HG03159 (cell line): ENCODE data around the gene ZCCHC12.

Experiments used
- ATAC-seq: cut with Tn5 transposase; IDR thresholded peaks from one replicate; pipeline ENCODE4 v1.9.1; 2021; ENCODE audit warnings: mild to moderate bottlenecking, moderate library complexity; ENCODE audit not compliant: unreplicated experiment

Gene ZCCHC12

GRCh38 chrX:118865231-118865630, 41.6 kb downstream of the ZCCHC12 start:
- ATAC-seq, result no peak

GRCh38 chrX:118867251-118867650, 43.6 kb downstream of the ZCCHC12 start:
- no peak for ATAC-seq

GRCh38 chrX:118872102-118872566, 48.5 kb downstream of the ZCCHC12 start:
- no peak for ATAC-seq
